Activated CD4-positive, alpha-beta T cell treated with anti-CD3 and anti-CD28 coated beads, Interleukin-2, amount 50 U/mL, for 48 hours (primary cell): Measurements from ENCODE around the gene BCAS3.
"Not testable (repeated sequence)": the region's sequence is repeated elsewhere in the genome, so short reads cannot be mapped to it uniquely, and the experiment has no call there.

Experiments used
- DNase-seq, 2 experiments: peaks; one replicate each; pipeline ENCODE4 v3.0.0-alpha.2; 2020

Gene BCAS3

DNA sequence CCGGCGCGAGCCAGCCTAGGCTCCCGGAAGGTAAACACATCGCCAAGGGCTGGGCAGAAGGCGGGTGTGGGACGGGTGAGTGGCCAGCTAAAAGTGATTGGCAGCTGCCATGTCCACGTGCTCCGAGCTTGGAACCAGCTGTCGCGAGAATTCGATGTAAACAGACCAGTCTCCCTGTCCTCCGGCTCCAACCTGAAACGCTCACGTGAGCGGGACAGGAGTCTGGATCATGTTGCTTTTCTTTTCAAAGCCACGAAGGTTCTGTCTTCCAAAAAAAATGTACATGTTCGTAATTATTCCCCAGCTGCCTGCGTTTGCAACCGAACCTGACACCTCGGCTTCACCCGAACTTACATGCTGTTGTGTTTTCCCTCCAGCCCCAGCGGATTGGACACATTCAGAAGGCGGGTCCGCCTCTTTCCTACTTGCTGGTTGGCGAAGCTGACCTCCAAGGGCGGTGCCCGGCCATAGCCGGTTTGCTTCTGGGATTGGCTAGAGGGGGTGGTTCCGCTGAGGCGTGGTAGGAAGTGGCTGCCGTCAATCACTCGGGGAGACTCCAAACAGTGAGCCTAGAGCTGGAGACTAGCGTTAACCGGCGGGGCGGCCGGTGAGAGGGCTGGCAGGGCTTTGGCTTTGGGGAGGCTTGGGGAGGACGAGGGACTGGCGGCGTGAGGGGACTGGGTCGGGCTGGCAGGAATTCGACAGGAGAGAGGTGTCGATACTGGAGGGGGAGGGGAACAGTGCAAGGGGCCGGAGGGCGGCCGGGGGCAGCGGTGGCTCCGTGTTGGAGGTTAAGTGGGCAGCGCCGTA lies at the start of gene BCAS3:
Gene BCAS3, plus strand, starts transcription at position 544 of the 810 bp plus-strand sequence.
- peak; percentile 94 to 98 for DNase-seq

DNA sequence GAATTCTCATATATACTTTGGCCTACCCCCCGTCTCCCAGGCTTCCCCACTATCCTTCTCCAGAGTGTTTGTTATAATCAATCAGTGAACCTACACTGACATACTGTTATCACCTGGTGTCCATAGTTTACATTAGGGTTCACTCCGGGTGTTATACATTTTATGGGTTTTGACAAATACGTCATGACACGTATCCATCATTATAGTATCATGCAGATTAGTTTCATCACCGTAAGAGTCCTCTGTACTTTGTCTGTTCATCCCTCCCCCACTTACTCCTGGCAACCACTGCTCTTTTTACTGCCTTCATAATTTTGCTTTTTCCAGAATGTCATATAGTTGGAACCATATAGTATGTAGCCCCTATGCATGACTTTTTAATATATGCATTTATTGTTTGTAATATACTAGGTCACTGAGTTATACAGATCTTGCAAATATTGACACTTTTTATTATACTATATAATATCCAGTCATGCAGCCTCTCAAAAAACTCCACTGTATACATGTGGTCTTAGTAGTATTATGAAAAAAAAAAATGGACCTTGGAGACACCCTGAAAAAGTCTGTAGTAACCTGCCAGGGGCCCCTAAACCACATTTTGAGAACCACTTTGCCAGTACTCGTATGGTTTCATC lies 49.3 kb upstream of the BCAS3 start:
- no peak for DNase-seq

DNA sequence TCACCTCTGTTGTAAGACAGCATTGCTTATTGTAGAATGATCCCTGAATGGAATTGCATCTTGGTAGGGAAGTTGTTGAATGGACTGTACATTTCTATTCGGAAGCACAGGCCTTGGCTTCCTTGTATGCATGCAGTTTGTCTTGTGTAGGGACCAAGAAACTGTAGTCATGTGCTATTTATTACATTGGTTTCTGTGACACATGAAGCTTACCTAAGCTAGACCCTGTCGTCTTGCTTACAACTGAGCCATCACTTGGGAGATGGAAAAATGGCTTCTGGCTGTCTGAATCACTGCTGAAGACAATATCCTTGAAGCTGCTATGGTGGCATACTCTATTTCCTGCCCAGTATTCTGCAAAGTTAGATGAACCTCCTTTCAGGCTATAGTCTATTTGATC lies 48.5 kb upstream of the BCAS3 start:
- DNase-seq: no peak

DNA sequence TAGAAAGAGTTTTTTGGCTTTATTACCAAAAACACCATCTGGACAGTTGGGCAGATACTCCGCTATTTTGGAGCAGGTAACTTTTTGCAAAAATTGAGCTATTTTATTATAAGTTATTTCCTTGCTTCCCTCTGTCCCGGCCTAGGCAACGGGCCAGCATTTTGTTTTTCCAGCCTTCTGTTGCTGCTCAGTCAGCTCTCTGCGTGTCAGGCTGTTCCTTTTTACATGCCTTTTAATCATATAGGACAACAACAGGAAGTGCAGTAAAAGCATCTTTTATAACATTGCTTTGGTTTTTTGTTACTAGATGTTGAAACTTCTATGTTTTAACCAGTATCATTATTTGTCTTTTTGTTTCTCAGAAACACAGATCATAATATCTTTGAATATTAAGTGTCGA lies 47.3 kb upstream of the BCAS3 start:
- no peak for DNase-seq

DNA sequence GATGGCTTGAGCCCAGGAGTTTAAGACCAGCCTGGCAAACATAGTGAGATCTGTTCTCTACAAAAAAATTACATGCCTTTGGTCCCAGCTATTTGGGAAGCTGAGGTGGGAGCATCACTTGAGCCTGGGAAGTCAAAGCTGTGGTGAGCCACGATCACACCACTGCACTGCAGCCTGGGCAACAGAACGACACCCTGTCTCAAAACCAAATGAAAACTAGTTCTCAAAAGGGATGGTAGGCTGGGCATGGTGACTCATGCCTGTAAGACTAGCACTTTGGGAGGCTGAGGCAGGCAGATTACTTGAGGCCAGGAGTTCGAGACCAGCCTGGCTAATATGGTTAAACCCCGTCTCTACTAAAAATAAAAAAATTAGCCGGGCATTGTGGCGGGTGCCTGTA lies 46.5 kb upstream of the BCAS3 start:
- DNase-seq: no peak

DNA sequence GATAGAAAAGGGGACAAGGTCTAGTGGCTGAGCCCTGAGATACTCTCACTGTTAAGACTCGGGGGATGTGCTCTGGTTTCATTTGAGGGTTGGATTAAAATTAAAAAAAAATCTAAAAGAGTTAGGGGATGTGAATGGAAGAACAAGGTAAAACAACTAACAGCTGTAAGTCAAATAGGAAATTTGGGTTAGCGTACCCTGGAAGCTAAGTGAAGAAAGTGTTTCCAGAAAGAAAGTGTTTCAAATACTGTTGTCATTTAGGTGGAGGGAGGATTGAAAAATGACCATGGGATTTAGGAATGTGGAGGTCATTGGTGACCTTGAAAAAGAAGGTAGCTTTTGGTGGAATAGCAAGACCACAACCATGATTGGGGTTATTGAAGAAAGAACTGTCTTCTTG lies 40.0 kb upstream of the BCAS3 start:
- DNase-seq: no peak

DNA sequence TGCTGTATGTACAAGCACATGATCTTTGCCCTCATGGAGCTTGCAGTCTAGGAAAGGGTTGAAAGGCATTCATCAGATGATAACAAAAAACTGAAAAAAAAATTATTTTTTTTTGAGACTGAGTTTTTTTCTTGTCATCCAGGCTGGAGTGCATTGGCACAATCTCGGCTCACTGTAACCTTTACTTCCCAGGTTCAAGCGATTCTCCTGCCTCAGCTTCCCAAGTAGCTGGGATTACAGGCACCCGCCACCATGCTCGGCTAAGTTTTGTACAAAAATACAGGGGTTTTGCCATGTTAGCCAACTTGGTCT lies 38.7 kb upstream of the BCAS3 start:
- no peak for DNase-seq

DNA sequence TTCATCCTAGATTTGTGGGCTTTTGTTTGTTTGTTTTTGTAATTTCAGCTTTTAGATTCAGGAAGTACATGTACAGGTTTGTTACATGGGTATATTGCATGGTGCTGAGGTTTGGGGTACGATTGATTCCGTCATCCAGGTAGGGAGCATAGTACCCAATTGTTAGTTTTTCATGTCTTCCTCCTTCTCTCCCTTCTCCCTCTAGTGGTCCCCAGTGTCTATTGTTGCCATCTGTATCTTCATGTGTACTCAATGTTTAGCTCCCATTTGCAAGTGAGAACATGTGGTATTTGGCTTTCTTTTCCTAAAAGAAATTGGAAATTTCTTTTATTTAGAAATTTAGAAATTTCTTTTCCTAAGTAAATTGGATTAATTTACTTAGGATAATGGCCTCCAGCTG lies 37.1 kb upstream of the BCAS3 start:
- no peak for DNase-seq

DNA sequence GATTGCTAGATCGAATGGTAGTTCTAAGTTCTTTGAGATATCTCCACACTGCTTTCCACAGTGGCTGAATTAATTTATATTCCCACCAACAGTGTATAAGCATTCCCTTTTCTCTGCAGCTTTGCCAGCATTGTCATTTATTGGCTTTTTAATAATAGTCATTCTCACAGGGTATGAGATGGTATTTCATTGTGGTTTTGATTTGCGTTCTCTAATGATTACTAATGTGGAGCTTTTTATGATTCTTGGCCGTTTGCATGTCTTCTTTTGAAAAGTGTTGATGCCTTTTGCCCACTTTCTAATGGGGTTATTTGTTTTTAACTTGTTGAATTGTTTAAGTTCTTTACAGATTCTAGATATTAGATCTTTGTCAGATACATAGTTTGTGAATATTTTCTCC lies 36.5 kb upstream of the BCAS3 start:
- no peak for DNase-seq

DNA sequence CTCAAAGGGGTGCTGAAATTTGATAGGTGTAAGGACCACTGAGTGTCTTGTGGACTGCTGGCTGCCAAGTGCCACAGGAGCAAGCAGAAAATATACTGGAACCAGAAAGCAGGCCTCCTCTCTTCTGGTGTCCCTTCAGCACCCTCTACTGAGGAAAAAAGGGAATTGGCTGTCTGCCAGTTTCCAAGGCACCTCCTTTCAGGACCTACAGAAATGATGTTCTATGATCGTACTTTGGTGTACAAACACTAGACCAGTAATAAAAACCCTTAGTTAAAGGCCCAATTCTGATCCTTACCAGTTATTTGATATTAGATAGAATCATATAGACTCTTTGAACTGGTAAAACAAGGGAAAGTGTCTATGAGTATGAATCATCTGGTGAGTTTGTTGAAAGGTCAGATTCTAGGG lies 35.8 kb upstream of the BCAS3 start:
- DNase-seq: peak; percentile 27 to 61

DNA sequence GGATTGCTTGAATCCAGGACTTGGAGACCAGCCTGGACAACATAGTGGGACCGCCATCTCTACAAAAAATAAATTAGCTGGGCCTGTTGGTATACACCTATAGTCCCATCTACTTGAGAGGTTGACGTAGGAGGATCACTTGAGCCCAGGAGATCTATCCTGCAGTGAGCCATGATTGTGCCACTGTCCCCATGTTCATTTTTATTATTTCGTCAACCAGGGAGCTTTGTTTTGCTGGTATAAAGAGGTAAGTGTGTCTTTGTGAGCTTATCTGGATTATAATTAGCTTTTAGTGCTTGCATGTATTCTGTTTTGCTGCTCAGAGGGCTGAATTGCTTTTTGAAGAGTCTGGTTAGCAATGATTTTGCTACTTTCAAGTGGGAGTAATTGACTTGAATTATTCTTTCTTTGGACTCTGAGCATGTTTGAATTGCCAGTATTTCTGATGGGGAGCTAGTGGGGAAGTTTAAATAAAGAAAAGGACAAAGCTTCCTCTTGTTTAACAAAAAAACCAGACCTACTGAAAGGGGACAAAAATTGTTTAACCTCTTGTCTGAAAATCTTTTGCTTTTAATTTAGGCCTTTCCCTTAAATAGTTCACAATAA lies 31.6 kb upstream of the BCAS3 start:
- DNase-seq: no peak

DNA sequence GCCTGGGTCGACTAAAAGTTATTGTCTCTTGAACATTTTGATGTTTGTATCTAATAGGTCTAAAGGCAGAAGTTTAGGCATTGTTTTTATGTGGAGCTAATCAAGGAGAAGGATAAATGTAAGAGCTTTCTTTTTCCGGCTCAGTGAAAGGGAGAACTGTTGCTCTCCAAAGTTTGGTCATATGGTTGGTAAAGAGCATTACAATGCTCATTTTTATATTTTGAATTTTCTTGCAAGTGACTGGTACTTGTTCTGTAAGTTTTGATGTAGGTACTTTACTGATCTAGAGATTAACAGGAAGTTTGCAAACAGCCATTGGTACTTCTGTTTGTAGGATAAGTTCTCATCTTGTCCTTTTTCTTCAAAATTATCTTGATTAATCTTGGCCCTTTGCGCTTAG lies 30.9 kb upstream of the BCAS3 start:
- DNase-seq: no peak

DNA sequence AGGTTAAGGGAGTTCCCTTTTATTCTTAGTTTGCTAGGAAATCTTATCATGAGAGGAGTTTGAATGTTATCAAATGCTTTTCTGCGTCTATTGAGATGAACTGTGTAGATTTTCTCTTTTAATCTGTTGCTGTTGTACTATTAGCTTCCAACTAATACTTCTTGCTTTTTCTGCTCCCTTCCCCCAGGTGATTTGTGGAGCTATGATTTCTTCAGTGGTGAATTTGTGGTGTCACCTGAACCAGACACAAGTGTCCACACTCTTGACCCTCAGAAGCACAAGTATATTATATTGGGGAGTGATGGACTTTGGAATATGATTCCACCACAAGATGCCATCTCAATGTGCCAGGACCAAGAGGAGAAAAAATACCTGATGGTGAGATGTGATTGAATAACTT lies 29.9 kb upstream of the BCAS3 start:
- no peak for DNase-seq

DNA sequence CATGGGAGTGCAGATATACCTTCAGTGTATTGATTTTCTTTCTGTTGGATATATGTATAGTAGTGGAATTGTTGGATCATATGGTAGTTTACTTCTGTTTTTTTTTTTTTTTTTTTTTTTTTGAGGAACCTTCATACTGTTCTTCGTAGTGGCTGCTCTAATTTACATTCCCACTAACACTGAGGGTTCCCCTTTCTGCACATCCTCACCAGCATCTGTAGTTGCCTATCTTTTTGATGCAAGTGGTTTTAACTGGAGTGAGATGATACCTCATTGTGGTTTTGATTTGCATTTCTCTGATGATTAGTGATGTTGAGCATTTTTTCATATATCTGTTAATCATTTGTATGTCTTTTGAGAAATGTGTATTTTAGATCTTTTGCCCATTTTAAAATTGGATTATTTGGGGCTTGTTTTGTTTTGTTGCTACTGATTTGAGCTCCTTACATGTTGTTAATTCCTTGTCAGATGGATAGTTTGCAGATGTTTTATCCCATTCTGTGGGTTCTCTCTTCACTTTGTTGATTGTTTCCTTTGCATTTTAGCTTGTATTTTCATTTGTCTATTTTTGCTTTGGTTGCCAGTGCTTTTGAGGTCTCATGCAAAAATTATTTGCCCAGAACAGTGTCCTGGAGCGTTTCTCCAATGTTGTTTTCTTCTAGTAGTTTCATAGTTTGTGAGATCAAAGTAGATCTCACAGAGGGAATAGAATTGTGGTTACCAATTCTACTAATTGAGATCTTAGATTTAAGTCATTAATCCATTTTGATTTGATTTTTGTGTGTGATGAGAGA lies 25.0 kb upstream of the BCAS3 start:
- DNase-seq: no peak

DNA sequence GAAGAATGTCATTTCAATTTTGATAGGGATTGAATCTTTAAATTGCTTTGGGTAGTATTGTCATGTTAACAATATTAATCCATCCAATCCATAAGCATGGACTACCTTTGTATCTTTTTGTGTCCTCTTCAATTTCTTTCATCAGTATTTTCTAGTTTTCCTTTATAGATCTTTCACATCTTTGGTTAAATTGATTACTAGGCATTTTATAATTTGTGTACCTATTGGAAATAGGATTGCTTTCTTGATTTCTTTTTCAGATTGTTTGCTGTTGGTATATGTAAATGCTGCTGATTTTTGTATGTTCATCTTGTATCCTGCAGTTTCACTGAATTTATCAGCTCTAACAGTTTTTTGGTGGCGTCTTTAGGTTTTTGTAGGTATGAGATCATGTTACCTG lies 24.1 kb upstream of the BCAS3 start:
- DNase-seq: no peak

DNA sequence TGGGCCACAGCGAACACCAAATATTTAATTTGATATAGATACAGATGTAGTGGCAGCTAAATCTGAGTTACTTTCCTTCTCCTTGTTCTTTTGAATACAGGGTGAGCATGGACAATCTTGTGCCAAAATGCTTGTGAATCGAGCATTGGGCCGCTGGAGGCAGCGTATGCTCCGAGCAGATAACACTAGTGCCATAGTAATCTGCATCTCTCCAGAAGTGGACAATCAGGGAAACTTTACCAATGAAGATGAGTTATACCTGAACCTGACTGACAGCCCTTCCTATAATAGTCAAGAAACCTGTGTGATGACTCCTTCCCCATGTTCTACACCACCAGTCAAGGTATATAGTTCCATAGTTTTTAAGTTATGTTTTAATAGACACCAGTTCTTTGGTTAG lies 21.2 kb upstream of the BCAS3 start:
- DNase-seq: no peak

DNA sequence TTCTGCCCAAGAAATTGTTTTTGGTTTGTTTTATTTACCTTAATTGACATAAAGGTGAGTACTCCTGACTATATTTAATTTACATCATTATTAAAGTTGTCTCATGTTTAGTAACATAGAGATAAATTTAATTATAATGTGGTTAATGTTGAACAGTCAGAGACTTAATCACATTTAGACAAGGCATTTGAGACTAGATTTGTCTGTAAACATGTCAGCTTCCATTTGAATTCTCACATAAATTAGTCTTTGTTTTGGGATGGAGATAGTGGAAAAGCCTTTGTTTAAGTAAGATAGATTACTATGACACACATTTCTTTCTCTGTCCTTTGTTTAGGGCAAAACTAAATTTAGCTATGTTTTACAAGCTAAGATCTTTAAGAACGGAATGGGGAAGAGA lies 18.5 kb upstream of the BCAS3 start:
- DNase-seq: no peak

DNA sequence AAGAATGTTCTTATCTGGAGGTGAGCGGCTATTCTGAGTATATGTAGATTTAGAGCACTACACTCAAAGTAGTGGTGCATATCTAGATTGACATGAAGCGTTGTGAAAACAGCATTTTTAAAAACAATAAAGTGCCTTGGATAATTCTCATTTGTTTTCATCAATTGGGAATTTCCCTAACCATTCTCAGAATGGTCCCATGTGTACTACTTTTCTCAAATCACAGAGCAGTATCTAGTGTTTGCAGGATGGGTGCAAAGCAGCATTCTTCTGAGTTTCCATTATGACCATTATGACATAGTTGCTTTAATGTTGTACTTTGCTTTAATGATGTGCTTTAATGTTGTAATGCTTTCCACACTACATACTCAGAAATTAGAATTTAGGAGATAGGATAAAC lies 16.2 kb upstream of the BCAS3 start:
- DNase-seq: no peak

DNA sequence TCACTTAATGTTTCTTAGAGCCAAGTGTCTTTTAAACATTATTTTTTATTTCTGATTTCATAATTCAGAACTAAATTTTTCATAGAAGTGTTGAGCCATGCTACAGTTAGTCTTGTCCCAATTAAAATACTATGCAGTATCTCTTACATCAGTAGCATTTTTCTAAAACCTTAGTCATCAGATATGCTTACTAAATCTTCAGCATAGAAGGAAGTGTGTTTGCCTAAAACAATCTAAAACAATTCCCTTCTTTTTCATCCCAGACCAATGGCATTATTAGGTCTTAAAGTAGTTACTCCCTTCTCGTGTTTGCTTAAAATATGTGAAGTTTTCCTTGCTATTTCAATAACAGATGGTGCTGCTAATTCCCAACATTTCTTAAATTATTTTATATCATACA lies 13.6 kb upstream of the BCAS3 start:
- DNase-seq: no peak

DNA sequence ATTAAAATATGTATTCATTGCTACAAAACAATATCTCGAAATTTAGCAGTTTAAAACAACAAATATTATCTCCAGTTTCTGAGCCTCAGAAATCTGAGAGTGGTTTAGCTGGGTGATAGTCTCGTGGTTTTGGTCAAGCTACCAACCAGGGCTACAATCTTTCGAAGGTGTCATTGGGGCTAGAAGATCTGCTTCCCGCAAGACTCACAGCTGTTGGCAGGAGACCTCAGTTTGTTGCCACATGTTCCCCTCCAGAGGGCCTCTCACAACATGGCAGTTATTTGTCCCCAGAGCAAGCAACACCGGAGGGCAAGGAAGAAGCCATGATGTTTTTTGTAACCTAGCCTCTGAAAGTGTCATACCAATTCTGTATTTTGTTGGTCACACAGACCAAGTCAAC lies 12.0 kb upstream of the BCAS3 start:
- no peak for DNase-seq

DNA sequence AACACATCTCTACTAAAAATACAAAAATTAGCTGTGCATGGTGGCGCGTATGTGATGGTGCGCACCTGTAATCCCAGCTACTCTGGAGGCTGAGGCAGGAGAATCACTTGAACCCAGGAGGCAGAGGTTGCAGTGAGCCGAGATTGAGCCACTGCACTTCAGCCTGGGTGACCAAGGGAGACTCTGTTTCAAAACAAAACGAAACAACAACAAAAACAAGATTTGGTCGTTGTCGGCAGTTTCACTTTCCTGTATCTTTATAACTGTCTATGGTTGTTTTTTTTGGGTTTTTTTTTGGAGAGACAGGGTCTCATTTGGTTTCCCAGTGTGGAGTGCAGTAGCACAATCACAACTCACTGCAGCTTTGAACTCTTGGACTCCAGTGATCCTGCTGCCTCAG lies 8.9 kb upstream of the BCAS3 start:
- DNase-seq: not testable (repeated sequence)

DNA sequence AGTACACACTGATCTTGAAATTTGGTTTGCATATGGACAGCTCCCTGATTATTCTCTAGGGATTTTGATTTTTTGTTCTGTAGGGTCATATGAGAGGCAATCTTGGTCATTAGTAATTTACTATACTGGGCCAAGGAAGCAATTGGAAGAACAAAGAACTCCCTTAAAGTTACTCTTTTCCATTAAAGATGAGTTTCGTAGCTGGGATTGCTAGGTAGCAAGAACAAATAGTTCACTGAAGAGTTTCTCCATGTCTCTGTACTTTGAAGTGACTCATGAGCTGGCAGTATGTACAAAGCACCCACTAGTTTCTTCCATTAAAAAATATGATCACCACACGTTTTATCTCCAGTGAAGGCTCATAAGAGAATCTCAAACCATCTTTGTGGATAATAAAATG lies 6.2 kb upstream of the BCAS3 start:
- no peak for DNase-seq

DNA sequence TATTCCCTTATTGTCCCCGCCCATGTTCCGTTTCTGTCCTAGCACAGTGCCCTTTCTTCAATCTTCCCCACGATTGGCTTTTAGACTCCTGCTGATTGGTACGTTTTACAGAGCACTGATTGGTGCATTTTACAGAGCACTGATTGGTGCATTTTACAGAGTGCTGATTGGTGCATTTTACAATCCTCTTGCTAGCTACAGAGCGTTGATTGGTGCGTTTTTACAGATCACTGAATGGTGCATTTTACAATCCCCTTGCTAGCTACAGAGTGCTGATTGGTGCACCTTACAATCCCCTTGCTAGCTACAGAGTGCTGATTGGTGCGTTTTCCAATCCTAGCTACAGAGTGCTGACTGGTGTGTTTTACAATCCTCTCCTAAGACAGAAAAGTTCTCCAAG lies 3.0 kb upstream of the BCAS3 start:
- not testable (repeated sequence) for DNase-seq

DNA sequence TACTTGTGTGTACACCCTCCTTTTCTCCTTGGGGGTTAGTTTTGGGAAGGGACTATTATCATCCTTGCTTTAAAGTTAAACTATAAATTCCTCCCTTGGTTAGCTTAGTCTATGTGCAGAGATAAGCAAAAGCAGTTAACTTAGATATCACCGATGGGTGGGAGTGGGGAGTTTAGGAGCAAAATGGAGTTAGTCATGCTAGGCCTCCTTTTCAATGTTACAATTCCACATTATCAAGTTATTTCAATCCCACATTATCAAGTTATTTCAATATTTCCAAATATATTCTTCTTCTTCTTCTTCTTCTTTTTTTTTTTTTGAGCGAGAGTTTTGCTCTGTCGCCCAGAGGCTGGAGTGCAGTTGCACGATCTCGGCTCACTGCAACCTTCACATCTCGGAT lies 1.7 kb upstream of the BCAS3 start:
- DNase-seq: no peak
